Measurements from ENCODE around the gene FHAD1.

DNA sequence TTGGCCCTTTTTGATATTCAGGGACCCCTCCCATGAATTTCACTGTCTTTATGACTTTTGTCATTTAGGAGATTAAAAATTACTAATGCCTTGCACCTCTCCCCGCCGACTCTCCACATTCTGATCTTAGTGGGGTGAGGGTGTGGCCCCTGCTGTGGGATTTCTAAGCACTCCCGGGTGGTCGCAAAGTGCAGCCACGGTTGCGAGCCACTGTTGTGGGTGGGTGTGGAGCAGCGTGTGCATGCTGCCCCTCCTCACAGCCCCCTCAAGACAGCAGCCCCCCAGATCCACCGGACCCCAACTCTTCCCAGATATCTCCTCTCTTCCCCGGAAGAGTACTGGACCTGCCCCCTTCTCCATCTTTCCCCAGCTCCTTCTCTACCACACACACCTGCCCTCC is 96.1 kb downstream of the FHAD1 start:
- no peak for TF ChIP-seq CTCF (IDR thresholded peaks at IDR 0.05; ENCODE audit: low read length)
- TF ChIP-seq EZH2 (IDR thresholded peaks at IDR 0.05; ENCODE audit: borderline replicate concordance, low read length): no peak

Measured in OCI-LY1 (cell line).